ENCODE measurements around the gene CIB4.

DNA sequence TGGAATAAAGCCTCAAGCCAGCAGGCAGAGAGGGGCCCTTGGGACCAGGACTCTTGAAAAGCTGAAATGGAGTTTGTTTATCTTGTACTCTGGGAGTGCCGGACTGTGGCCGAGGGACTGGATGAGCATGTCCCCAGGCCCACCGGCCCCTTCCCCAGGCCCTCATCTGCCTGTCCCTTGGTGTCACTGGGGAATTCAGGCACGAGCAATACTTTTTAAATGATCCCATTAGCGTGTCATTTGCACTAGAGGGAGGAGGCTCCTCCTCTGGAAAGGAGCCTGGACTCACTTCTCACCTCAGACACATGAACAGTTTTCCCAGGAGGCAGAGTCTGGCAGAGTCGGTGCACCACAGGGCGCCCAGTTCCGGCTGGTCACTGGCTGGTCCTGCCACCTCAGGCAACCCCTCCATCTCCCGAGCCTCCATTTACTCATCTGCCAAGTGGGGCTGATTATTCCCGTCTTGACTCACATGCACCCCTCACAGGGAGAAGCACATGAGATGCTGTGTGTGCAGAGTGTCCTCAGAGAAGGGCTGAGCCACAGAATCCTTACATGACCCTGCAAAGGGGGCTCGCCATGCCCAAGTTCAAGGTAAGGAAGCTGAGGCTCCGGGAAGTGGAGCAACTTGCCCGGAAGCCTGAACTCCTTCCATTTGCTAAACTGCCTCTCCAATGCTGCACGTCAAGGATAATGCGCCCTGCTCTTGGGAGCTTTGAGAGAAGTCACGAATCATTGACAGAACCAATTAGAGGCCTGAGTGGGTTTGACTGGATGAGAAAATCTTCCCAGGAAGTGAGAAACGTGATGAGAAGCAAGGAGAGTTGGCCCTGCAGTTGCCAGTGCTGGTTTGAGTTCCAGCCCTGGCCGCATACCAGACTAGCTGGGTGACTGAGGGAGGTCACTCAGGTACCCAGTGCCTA lies 26.7 kb downstream of the CIB4 start:
- TF ChIP-seq EHMT2 (IDR thresholded peaks at IDR 0.05) (no peak), SAFB2 (IDR thresholded peaks at IDR 0.05; ENCODE audit: borderline replicate concordance, low read depth, low read length, severe bottlenecking) (no peak)
- TF ChIP-seq, protein P1, sequence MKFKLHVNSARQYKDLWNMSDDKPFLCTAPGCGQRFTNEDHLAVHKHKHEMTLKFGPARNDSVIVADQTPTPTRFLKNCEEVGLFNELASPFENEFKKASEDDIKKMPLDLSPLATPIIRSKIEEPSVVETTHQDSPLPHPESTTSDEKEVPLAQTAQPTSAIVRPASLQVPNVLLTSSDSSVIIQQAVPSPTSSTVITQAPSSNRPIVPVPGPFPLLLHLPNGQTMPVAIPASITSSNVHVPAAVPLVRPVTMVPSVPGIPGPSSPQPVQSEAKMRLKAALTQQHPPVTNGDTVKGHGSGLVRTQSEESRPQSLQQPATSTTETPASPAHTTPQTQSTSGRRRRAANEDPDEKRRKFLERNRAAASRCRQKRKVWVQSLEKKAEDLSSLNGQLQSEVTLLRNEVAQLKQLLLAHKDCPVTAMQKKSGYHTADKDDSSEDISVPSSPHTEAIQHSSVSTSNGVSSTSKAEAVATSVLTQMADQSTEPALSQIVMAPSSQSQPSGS (CRISPR knock-in tag; IDR thresholded peaks at IDR 0.05), result no peak
